Transverse colon (tissue), 4 donors: ENCODE data around the gene KNDC1.

Source experiments
- CTCF ChIP-seq, 5 experiments: fragments of 200-600 bp in 3 of 5; fragments of 450-650 bp in 2 of 5; sonication (generic) in 3 of 5; IDR thresholded peaks; 1 replicate in 2 of 5; 2 replicates in 3 of 5; pipeline ENCODE4 v1.5.1; 2016 to 2017; ENCODE audit warnings: antibody characterized with exemption in 5 of 5, inconsistent platforms in 3 of 5, mild to moderate bottlenecking in 2 of 5, moderate library complexity in 1 of 5
- EP300 ChIP-seq: sonication (generic); formaldehyde crosslinking; IDR thresholded peaks from one replicate; pipeline ENCODE4 v1.6.1; 2017; ENCODE audit warnings: antibody characterized with exemption, low read depth
- POLR2A ChIP-seq: fragments of 450-650 bp; IDR thresholded peaks from one replicate; pipeline ENCODE4 v1.6.1; 2016; ENCODE audit warnings: antibody characterized with exemption, mild to moderate bottlenecking, moderate library complexity
- POLR2AphosphoS5 ChIP-seq, 3 donors: sonication (generic); formaldehyde crosslinking; IDR thresholded peaks; one replicate each; pipeline ENCODE4 v1.6.1; 2016; ENCODE audit warnings: antibody characterized with exemption in 3 of 3

DNA sequence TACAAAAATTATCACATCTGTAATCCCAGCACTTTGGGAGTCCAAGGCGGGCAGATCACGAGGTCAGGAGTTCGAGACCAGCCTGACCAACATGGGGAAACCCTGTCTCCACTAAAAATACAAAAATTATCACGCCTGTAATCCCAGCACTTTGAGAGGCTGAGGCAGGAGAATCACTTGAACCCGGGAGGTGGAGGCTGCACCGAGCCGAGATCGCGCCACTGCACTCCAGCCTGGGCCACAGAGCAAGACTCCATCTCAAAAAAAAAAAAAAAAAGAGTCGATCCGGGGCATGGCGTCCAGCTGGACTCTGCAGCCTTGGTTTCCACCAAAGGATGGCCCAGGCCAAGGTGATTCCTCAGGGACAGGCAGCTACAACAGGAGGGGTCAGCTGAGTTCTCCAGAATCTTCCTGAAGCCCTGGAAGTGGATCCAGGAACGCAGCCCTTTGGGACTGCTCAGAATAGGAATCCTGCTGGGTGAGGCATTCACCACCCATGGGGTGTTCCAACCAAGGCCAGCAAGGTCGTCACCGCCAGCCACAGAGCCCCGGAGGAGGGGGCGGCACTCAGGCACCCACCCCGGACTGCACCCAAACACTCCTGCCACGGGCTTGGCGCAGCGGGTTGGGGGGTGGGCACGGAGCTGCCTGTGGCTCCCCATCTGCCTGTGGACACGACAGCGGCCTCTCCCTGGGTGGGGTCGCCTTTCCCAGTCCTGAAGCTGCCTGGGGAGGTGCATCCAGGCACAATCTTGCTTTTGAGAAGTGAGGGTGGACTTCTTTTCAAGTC lies 58.0 kb downstream of the KNDC1 start:
- TF ChIP-seq EP300 (no peak), CTCF (IDR thresholded peaks at IDR 0.05) (no peak), POLR2A (no peak), POLR2AphosphoS5 (IDR thresholded peaks at IDR 0.05) (no peak)
